GM23338 (cell line): Measurements from ENCODE around the gene TOE1. TPM values are rescaled to one million over a fixed set of nuclear protein-coding genes. Genes with fewer than 3 reads are reported as not detected.

Source experiments
- ATAC-seq: fragments of 200-7000 bp; cut with Tn5 transposase; 3 replicates; pipeline ENCODE4 v1.9.1; 2020
- DNase-seq: peaks from one replicate; pipeline ENCODE4 v3.0.0-alpha.2; 2015; ENCODE audit warnings: low spot score
- H2AFZ ChIP-seq: fragments of 200-600 bp; sonication (generic); 2 replicates; pipeline ENCODE4 v1.8.0; 2016; ENCODE audit warnings: antibody characterized with exemption, mild to moderate bottlenecking, moderate library complexity
- H3F3A ChIP-seq: fragments of 200-600 bp; sonication (generic); replicated peaks from 2 replicates; pipeline ENCODE4 v1.8.0; 2017; ENCODE audit warnings: antibody characterized with exemption, mixed run types, low read depth
- H3K27ac ChIP-seq: fragments of 200-600 bp; sonication (generic); 2 replicates; pipeline ENCODE4 v1.6.1; 2016; ENCODE audit warnings: low read depth
- H3K27me3 ChIP-seq: fragments of 200-600 bp; sonication (generic); 2 replicates; pipeline ENCODE4 v1.8.0; 2016; ENCODE audit warnings: mild to moderate bottlenecking, mixed run types, moderate library complexity; ENCODE audit not compliant: insufficient read depth
- H3K36me3 ChIP-seq: fragments of 200-600 bp; sonication (generic); 2 replicates; pipeline ENCODE4 v1.8.0; 2016; ENCODE audit warnings: mild to moderate bottlenecking; ENCODE audit not compliant: insufficient read depth
- H3K4me1 ChIP-seq: fragments of 200-600 bp; sonication (generic); 2 replicates; pipeline ENCODE4 v1.8.0; 2016; ENCODE audit warnings: mild to moderate bottlenecking, moderate library complexity; ENCODE audit not compliant: insufficient read depth
- H3K4me2 ChIP-seq: fragments of 200-600 bp; sonication (generic); 2 replicates; pipeline ENCODE4 v1.7.1; 2017; ENCODE audit warnings: mixed run types
- H3K4me3 ChIP-seq: fragments of 200-600 bp; sonication (generic); 2 replicates; pipeline ENCODE4 v1.6.1; 2016; ENCODE audit warnings: mixed run types
- H3K79me2 ChIP-seq: fragments of 200-600 bp; sonication (generic); replicated peaks from 2 replicates; pipeline ENCODE4 v1.8.0; 2017; ENCODE audit warnings: mild to moderate bottlenecking; ENCODE audit not compliant: insufficient read depth
- H3K9me2 ChIP-seq: fragments of 200-600 bp; sonication (generic); 2 replicates; pipeline ENCODE4 v1.8.0; 2017; ENCODE audit not compliant: insufficient read depth
- H4K20me1 ChIP-seq: fragments of 200-600 bp; sonication (generic); replicated peaks from 2 replicates; pipeline ENCODE4 v1.8.0; 2017; ENCODE audit warnings: mild to moderate bottlenecking; ENCODE audit not compliant: insufficient read depth
- H3K27ac Mint-ChIP-seq: 2 replicates; pipeline ENCODE4 v1.8.0; 2020; ENCODE audit warnings: inconsistent platforms, mild to moderate bottlenecking, moderate library complexity, mixed read lengths
- H3K27me3 Mint-ChIP-seq: 3 replicates; pipeline ENCODE4 v1.8.0; 2022; ENCODE audit warnings: low read depth, mild to moderate bottlenecking, moderate library complexity, mixed read lengths, inconsistent platforms; ENCODE audit not compliant: insufficient read depth, poor library complexity
- H3K36me3 Mint-ChIP-seq: 3 replicates; pipeline ENCODE4 v1.8.0; 2021; ENCODE audit warnings: low read depth, mild to moderate bottlenecking, inconsistent platforms, moderate library complexity, mixed read lengths
- H3K4me1 Mint-ChIP-seq: 3 replicates; pipeline ENCODE4 v1.8.0; 2020; ENCODE audit warnings: mild to moderate bottlenecking, inconsistent platforms, mixed read lengths
- H3K4me3 Mint-ChIP-seq: 3 replicates; pipeline ENCODE4 v1.8.0; 2021; ENCODE audit warnings: moderate library complexity, mild to moderate bottlenecking, inconsistent platforms, mixed read lengths
- H3K9me3 Mint-ChIP-seq: 3 replicates; pipeline ENCODE4 v1.8.0; 2020; ENCODE audit warnings: moderate library complexity, mild to moderate bottlenecking, inconsistent platforms, mixed read lengths
- CTCF ChIP-seq, 2 experiments: fragments of 200-600 bp in 1 of 2; sonication (generic) in 1 of 2; conservative IDR thresholded peaks; 2 replicates each; pipeline versions ENCODE4 v1.5.1 to v1.6.1; 2016 to 2017; ENCODE audit warnings: antibody characterized with exemption in 2 of 2, low read depth in 2 of 2, mild to moderate bottlenecking in 2 of 2, moderate library complexity in 1 of 2
- POLR2AphosphoS5 ChIP-seq: IDR thresholded peaks from 2 replicates; pipeline ENCODE4 v1.6.1; 2016; ENCODE audit warnings: antibody characterized with exemption, low read depth
- ZNF114 ChIP-seq: fragments of 250-450 bp; sonication (Bioruptor Pico); IDR thresholded peaks from 2 replicates; pipeline ENCODE4 v1.5.0; 2020; ENCODE audit warnings: mild to moderate bottlenecking, moderate library complexity
- ZNF462 ChIP-seq: fragments of 250-450 bp; sonication (Bioruptor Pico); IDR thresholded peaks from 2 replicates; pipeline ENCODE4 v1.5.0; 2020; ENCODE audit warnings: mild to moderate bottlenecking, moderate library complexity
- polyA plus RNA-seq: library from polyadenylated mRNA; unstranded; fragments of >200 nt; fragmentation: Nextera tagmentation; extraction: Ambion mirVana; gene quantifications from 2 replicates; pipeline ENCODE4 v1.2.1, GENCODE V29; 2016
- total RNA-seq: library from RNA; depleted of rRNA; stranded (reverse); fragments of >200 nt; shearing (Covaris generic); gene quantifications from 2 replicates; pipeline ENCODE4 v1.2.3, GENCODE V29; 2014

Gene TOE1
- total and polyA plus RNA-seq, 2 experiments from 2014 or later = 9.1 to 18.4 TPM

- no peaks in the 10 kb centered on the region for H3K9me3 Mint-ChIP-seq
- TF ChIP-seq CTCF (conservative IDR thresholded peaks at IDR 0.05; ENCODE audit: low read depth in 2 of 2) = peak; percentile 28 to 37; a peak in 3 of 4 replicates
- no peak for TF ChIP-seq POLR2AphosphoS5
- TF ChIP-seq ZNF462 (CRISPR knock-in tag) = no peak
- TF ChIP-seq ZNF114 (CRISPR knock-in tag) = no peak
- H3K4me1 Mint-ChIP-seq = peaks cover 38% of the 10 kb centered on the region
- H3K9me2 ChIP-seq = no peaks in the 10 kb centered on the region
- H2AFZ ChIP-seq = no peak overlapping the region
- peaks cover under 1% of the 10 kb centered on the region for H3K27me3 Mint-ChIP-seq
- peak; percentile 59 for DNase-seq
- no peaks in the 10 kb centered on the region for H3K27me3 ChIP-seq
- peaks cover 13% of the 10 kb centered on the region; the same call in 1 of the 2 replicates for H3F3A ChIP-seq
- 0 out of 2 replicates have a peak overlapping the region, but pooled peaks have one; percentile 38 for H3K27ac Mint-ChIP-seq
- peaks cover 3% of the 10 kb centered on the region for H3K36me3 ChIP-seq
- peaks cover 12% of the 10 kb centered on the region; the same call in 1 of the 2 replicates for H3K4me1 ChIP-seq
- peaks cover 27% of the 10 kb centered on the region for H3K79me2 ChIP-seq
- peak; percentile 74 for ATAC-seq
- H3K36me3 Mint-ChIP-seq = peaks cover 54% of the 10 kb centered on the region
- H4K20me1 ChIP-seq = 0 out of 2 replicates have a peak, but pooled peaks cover 9% of the 10 kb centered on the region
- no peak overlapping the region for H3K4me3 Mint-ChIP-seq
- H3K4me3 ChIP-seq = no peak overlapping the region
- 0 out of 2 replicates have a peak overlapping the region, but pooled peaks have one; percentile 66 for H3K27ac ChIP-seq
- H3K4me2 ChIP-seq = no peak overlapping the region
Measured at GRCh38 chr1:45334308-45335245, 5.4 kb upstream of the TOE1 start.
